ENCODE measurements around the gene C6orf141.

C6orf141 gene
- 0 to 0.12 reads per million in 2 experiments for total RNA-seq

GRCh38 chr6:49550492-49551077, at the start of gene C6orf141:
Gene C6orf141 (plus strand): TSS chr6:49550668. CDS start chr6:49550793, 125 bp downstream.
- no peak for DNase-seq (ENCODE audit: low read depth)

GRCh38 chr6:49504666-49505065, 45.8 kb upstream of the C6orf141 start:
- no peak for DNase-seq (ENCODE audit: low read depth)

GRCh38 chr6:49506569-49507111, 43.8 kb upstream of the C6orf141 start:
- no peak for DNase-seq (ENCODE audit: low read depth)

- no peak for DNase-seq (ENCODE audit: low read depth)
Measured at GRCh38 chr6:49509342-49509741, 41.1 kb upstream of the C6orf141 start.

GRCh38 chr6:49513153-49513989, 37.1 kb upstream of the C6orf141 start:
- no peak for DNase-seq (ENCODE audit: low read depth)

GRCh38 chr6:49514571-49515484, 35.6 kb upstream of the C6orf141 start:
- DNase-seq (ENCODE audit: low read depth), result no peak

GRCh38 chr6:49515485-49516146, 34.9 kb upstream of the C6orf141 start:
- no peak for DNase-seq (ENCODE audit: low read depth)

GRCh38 chr6:49516147-49516505, 34.3 kb upstream of the C6orf141 start:
- no peak for DNase-seq (ENCODE audit: low read depth)

GRCh38 chr6:49517919-49518318, 32.5 kb upstream of the C6orf141 start:
- no peak for DNase-seq (ENCODE audit: low read depth)

GRCh38 chr6:49519660-49520059, 30.8 kb upstream of the C6orf141 start:
- DNase-seq (ENCODE audit: low read depth), result no peak

GRCh38 chr6:49522710-49523593, 27.5 kb upstream of the C6orf141 start:
- DNase-seq (ENCODE audit: low read depth), result no peak

- no peak for DNase-seq (ENCODE audit: low read depth)
Measured at GRCh38 chr6:49523901-49524300, 26.6 kb upstream of the C6orf141 start.

GRCh38 chr6:49524541-49524940, 25.9 kb upstream of the C6orf141 start:
- no peak for DNase-seq (ENCODE audit: low read depth)

- DNase-seq (ENCODE audit: low read depth), result no peak
Measured at GRCh38 chr6:49526598-49526997, 23.9 kb upstream of the C6orf141 start.

GRCh38 chr6:49527320-49527719, 23.1 kb upstream of the C6orf141 start:
- DNase-seq (ENCODE audit: low read depth), result no peak

GRCh38 chr6:49528571-49528970, 21.9 kb upstream of the C6orf141 start:
- DNase-seq (ENCODE audit: low read depth), result no peak

GRCh38 chr6:49530141-49530776, 20.2 kb upstream of the C6orf141 start:
- no peak for DNase-seq (ENCODE audit: low read depth)

- DNase-seq (ENCODE audit: low read depth), result no peak
Measured at GRCh38 chr6:49531774-49532569, 18.5 kb upstream of the C6orf141 start.

GRCh38 chr6:49535795-49536194, 14.7 kb upstream of the C6orf141 start:
- DNase-seq (ENCODE audit: low read depth), result no peak
